H9 (cell line): Measurements from ENCODE around the gene MGARP. TPM values are rescaled to one million over a fixed set of nuclear protein-coding genes. Genes with fewer than 3 reads are reported as not detected.

Source experiments
- DNase-seq: peaks from one replicate; pipeline ENCODE4 v3.0.0-alpha.2; 2017
- H2AFZ ChIP-seq: one replicate; pipeline ENCODE4 v1.6.1; 2013; ENCODE audit warnings: mild to moderate bottlenecking, low read length, control low read depth, moderate library complexity
- H2AK5ac ChIP-seq: 2 replicates; pipeline ENCODE4 v1.6.1; 2013; ENCODE audit warnings: low read length, control low read depth, mixed read lengths; ENCODE audit not compliant: insufficient read length
- H2BK120ac ChIP-seq: one replicate; pipeline ENCODE4 v1.6.1; 2013; ENCODE audit warnings: low read depth, mild to moderate bottlenecking, low read length, control low read depth, inconsistent platforms; ENCODE audit not compliant: poor library complexity, severe bottlenecking
- H2BK12ac ChIP-seq: 2 replicates; pipeline ENCODE4 v1.6.1; 2013; ENCODE audit warnings: low read length, control low read depth, mixed read lengths, low read depth; ENCODE audit not compliant: insufficient read length
- H2BK15ac ChIP-seq: 2 replicates; pipeline ENCODE4 v1.6.1; 2013; ENCODE audit warnings: low read depth, low read length, control low read depth
- H2BK20ac ChIP-seq: one replicate; pipeline ENCODE4 v1.6.1; 2013; ENCODE audit warnings: low read depth, mild to moderate bottlenecking, low read length, control low read depth, inconsistent platforms; ENCODE audit not compliant: poor library complexity, severe bottlenecking
- H2BK5ac ChIP-seq: 2 replicates; pipeline ENCODE4 v1.6.1; 2013; ENCODE audit warnings: low read length, control low read depth, mixed read lengths; ENCODE audit not compliant: insufficient read length
- H3K14ac ChIP-seq: 2 replicates; pipeline ENCODE4 v1.6.1; 2013; ENCODE audit warnings: low read length, control low read depth; ENCODE audit not compliant: insufficient read depth
- H3K18ac ChIP-seq: 2 replicates; pipeline ENCODE4 v1.6.1; 2013; ENCODE audit warnings: low read depth, mild to moderate bottlenecking, mixed read lengths, low read length, control low read depth; ENCODE audit not compliant: insufficient read length
- H3K23ac ChIP-seq: 2 replicates; pipeline ENCODE4 v1.6.1; 2013; ENCODE audit warnings: low read length, control low read depth, mixed read lengths, low read depth; ENCODE audit not compliant: insufficient read length
- H3K23me2 ChIP-seq: 2 replicates; pipeline ENCODE4 v1.6.1; 2013; ENCODE audit warnings: low read depth, mild to moderate bottlenecking, mixed read lengths, low read length, control low read depth; ENCODE audit not compliant: insufficient read length, poor library complexity, severe bottlenecking
- H3K27ac ChIP-seq: 2 replicates; pipeline ENCODE4 v1.5.1; 2013; ENCODE audit warnings: low read length, control low read depth, mixed read lengths, low read depth; ENCODE audit not compliant: insufficient read length
- H3K27me3 ChIP-seq: 2 replicates; pipeline ENCODE4 v1.6.1; 2013; ENCODE audit warnings: low read length, control low read depth, inconsistent platforms; ENCODE audit not compliant: insufficient read depth
- H3K4ac ChIP-seq: 2 replicates; pipeline ENCODE4 v1.6.1; 2013; ENCODE audit warnings: low read depth, mild to moderate bottlenecking, control low read depth, inconsistent platforms, low read length, moderate library complexity
- H3K4me1 ChIP-seq: 2 replicates; pipeline ENCODE4 v1.6.1; 2013; ENCODE audit warnings: low read length, control low read depth, inconsistent platforms; ENCODE audit not compliant: insufficient read depth
- H3K4me2 ChIP-seq: 2 replicates; pipeline ENCODE4 v1.6.1; 2013; ENCODE audit warnings: low read length, control low read depth, mixed read lengths; ENCODE audit not compliant: insufficient read length, insufficient read depth
- H3K56ac ChIP-seq: 2 replicates; pipeline ENCODE4 v1.6.1; 2013; ENCODE audit warnings: low read depth, mild to moderate bottlenecking, mixed read lengths, low read length, control low read depth; ENCODE audit not compliant: insufficient read length
- H3K79me1 ChIP-seq: 2 replicates; pipeline ENCODE4 v1.6.1; 2013; ENCODE audit warnings: low read depth, mild to moderate bottlenecking, moderate library complexity, low read length, control low read depth, inconsistent platforms; ENCODE audit not compliant: insufficient read depth, poor library complexity, severe bottlenecking
- H3K79me2 ChIP-seq: 2 replicates; pipeline ENCODE4 v1.6.1; 2013; ENCODE audit warnings: low read length, control low read depth, inconsistent platforms; ENCODE audit not compliant: insufficient read depth
- H3K9ac ChIP-seq: 2 replicates; pipeline ENCODE4 v1.6.1; 2013; ENCODE audit warnings: low read length, control low read depth, mixed read lengths; ENCODE audit not compliant: insufficient read length; ENCODE audit errors: extremely low read depth
- H3K9me3 ChIP-seq: one replicate; pipeline ENCODE4 v1.6.1; 2013; ENCODE audit warnings: low read depth, low read length, inconsistent platforms; ENCODE audit not compliant: control insufficient read depth
- H3T11ph ChIP-seq: one replicate; pipeline ENCODE4 v1.6.1; 2013; ENCODE audit warnings: mild to moderate bottlenecking, low read length, control low read depth, inconsistent platforms
- H4K20me1 ChIP-seq: one replicate; pipeline ENCODE4 v1.6.1; 2013; ENCODE audit not compliant: control insufficient read depth, insufficient read length, insufficient read depth
- H4K5ac ChIP-seq: 2 replicates; pipeline ENCODE4 v1.6.1; 2013; ENCODE audit warnings: low read depth, mild to moderate bottlenecking, mixed read lengths, low read length, control low read depth; ENCODE audit not compliant: insufficient read length
- H4K8ac ChIP-seq: replicated peaks from 2 replicates; pipeline ENCODE4 v1.6.1; 2013; ENCODE audit warnings: low read length, control low read depth, mixed read lengths, low read depth; ENCODE audit not compliant: insufficient read length
- H4K91ac ChIP-seq: 2 replicates; pipeline ENCODE4 v1.6.1; 2013; ENCODE audit warnings: low read depth, mild to moderate bottlenecking, moderate library complexity, mixed read lengths, low read length, control low read depth; ENCODE audit not compliant: insufficient read length
- H3K27ac Mint-ChIP-seq, 3 experiments: 2 replicates in 2 of 3; 3 replicates in 1 of 3; pipeline ENCODE4 v1.8.0; 2020 to 2021; ENCODE audit warnings: mixed read lengths in 3 of 3, mild to moderate bottlenecking in 1 of 3, moderate library complexity in 1 of 3
- H3K27me3 Mint-ChIP-seq: 2 replicates; pipeline ENCODE4 v1.8.0; 2021; ENCODE audit warnings: low read depth, mild to moderate bottlenecking, moderate library complexity, mixed read lengths
- H3K36me3 Mint-ChIP-seq, 3 experiments: 2 replicates in 2 of 3; 3 replicates in 1 of 3; pipeline ENCODE4 v1.8.0; 2020 to 2021; ENCODE audit warnings: low read depth in 3 of 3, mixed read lengths in 3 of 3; ENCODE audit not compliant: insufficient read depth in 1 of 3
- H3K4me1 Mint-ChIP-seq, 2 experiments: 2 replicates each; pipeline ENCODE4 v1.8.0; 2020; ENCODE audit warnings: mixed read lengths in 2 of 2
- H3K4me3 Mint-ChIP-seq, 2 experiments: 2 replicates in 1 of 2; 3 replicates in 1 of 2; pipeline ENCODE4 v1.8.0; 2020 to 2021; ENCODE audit warnings: mild to moderate bottlenecking in 2 of 2, mixed read lengths in 2 of 2, moderate library complexity in 1 of 2
- H3K9me3 Mint-ChIP-seq, 2 experiments: 2 replicates in 1 of 2; 3 replicates in 1 of 2; pipeline ENCODE4 v1.8.0; 2020; ENCODE audit warnings: mild to moderate bottlenecking in 2 of 2, mixed read lengths in 2 of 2, moderate library complexity in 1 of 2
- WGBS: extraction: QIAGEN DNeasy Blood & Tissue Kit; methylation state at CpG from one replicate; pipeline ENCODE4 v1.1.7; 2013; ENCODE audit warnings: missing lambda C conversion rate, low lambda C conversion rate, mixed read lengths; ENCODE audit not compliant: insufficient read length; ENCODE audit errors: extremely low coverage; 5-methylcytosine and 5-hydroxymethylcytosine counted together
- total RNA-seq: library from RNA; stranded (reverse); gene quantifications from 2 replicates; pipeline ENCODE4 v1.2.1, GENCODE V29; 2021
- TF ChIP-seq, protein P1 (sequence below): fragments of 200-600 bp; sonication (generic); conservative IDR thresholded peaks from 3 replicates; pipeline ENCODE4 v1.8.0; 2021; ENCODE audit warnings: antibody characterized with exemption, mild to moderate bottlenecking

MGARP gene
- total RNA-seq, 1 experiment from 2014 or later, result 4.0 TPM

- H4K8ac ChIP-seq, result no peak overlapping the region
- H4K20me1 ChIP-seq, result no peaks in the 10 kb centered on the region
- H3K9me3 ChIP-seq, result no peaks in the 10 kb centered on the region
- peak overlapping the region; percentile 76 for H3K27ac ChIP-seq
- no peak overlapping the region for H2BK15ac ChIP-seq
- H3K4me2 ChIP-seq, result peak overlapping the region; percentile 81
- H3K9ac ChIP-seq, result peak overlapping the region; percentile 91
- peaks cover 2% of the 10 kb centered on the region; the same call in 1 of the 2 replicates for H3K4me1 ChIP-seq
- peaks cover 35% of the 10 kb centered on the region for H3K79me2 ChIP-seq
- Mint-ChIP-seq H3K27ac (peak overlapping the region; percentile 96 to 99 (median 98)), H3K9me3 (peaks cover 15 to 17% of the 10 kb centered on the region in 2 experiments), H3K4me3 (peak overlapping the region; percentile 97 to 100), H3K36me3 (peaks cover 28 to 31% (median 31%) of the 10 kb centered on the region in 3 experiments), H3K27me3 (no peaks in the 10 kb centered on the region), H3K4me1 (peaks cover 25 to 31% of the 10 kb centered on the region in 2 experiments)
- no peak overlapping the region for H3T11ph ChIP-seq
- TF ChIP-seq, protein P1, sequence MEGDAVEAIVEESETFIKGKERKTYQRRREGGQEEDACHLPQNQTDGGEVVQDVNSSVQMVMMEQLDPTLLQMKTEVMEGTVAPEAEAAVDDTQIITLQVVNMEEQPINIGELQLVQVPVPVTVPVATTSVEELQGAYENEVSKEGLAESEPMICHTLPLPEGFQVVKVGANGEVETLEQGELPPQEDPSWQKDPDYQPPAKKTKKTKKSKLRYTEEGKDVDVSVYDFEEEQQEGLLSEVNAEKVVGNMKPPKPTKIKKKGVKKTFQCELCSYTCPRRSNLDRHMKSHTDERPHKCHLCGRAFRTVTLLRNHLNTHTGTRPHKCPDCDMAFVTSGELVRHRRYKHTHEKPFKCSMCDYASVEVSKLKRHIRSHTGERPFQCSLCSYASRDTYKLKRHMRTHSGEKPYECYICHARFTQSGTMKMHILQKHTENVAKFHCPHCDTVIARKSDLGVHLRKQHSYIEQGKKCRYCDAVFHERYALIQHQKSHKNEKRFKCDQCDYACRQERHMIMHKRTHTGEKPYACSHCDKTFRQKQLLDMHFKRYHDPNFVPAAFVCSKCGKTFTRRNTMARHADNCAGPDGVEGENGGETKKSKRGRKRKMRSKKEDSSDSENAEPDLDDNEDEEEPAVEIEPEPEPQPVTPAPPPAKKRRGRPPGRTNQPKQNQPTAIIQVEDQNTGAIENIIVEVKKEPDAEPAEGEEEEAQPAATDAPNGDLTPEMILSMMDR, result no peak
- H2BK12ac ChIP-seq, result no peak overlapping the region
- H3K4ac ChIP-seq, result no peak overlapping the region
- no peak overlapping the region for H2BK120ac ChIP-seq
- H3K79me1 ChIP-seq, result no peaks in the 10 kb centered on the region
- no peak overlapping the region for H2AK5ac ChIP-seq
- H3K56ac ChIP-seq, result no peak overlapping the region
- no peak overlapping the region for H4K5ac ChIP-seq
- H3K23ac ChIP-seq, result no peak overlapping the region
- no peak overlapping the region for H2BK20ac ChIP-seq
- H3K18ac ChIP-seq, result peak overlapping the region; percentile 48
- no CpG with 5 or more reads among the region's 16 CpGs for WGBS
- no peak overlapping the region for H4K91ac ChIP-seq
- H3K14ac ChIP-seq, result no peak overlapping the region
- peak overlapping the region; percentile 14 for H2BK5ac ChIP-seq
- H3K23me2 ChIP-seq, result peaks cover 3% of the 10 kb centered on the region
- no peak for DNase-seq
- no peaks in the 10 kb centered on the region for H3K27me3 ChIP-seq
- H2AFZ ChIP-seq, result peak overlapping the region; percentile 95
These were observed 20.5 kb upstream of the MGARP start for GRCh38 chr4:139300431-139301112.
